Adrenal gland (tissue), 12 donors: ENCODE data around the gene THBS3. TPM values are rescaled to one million over a fixed set of nuclear protein-coding genes. Genes with fewer than 3 reads are reported as not detected.
A peak's percentile ranks its signal among the peaks of the same experiment; 100 is the strongest.
"Not testable (repeated sequence)": the region's sequence is repeated elsewhere in the genome, so short reads cannot be mapped to it uniquely, and the experiment has no call there.

Source experiments
- DNase-seq, 7 donors: peaks; one replicate each; pipeline ENCODE4 v3.0.0-alpha.2; 2019 to 2020
- H3K27ac ChIP-seq, 5 donors: fragments of 200-600 bp; sonication (generic) in 4 of 5; 1 replicate in 3 of 5; 2 replicates in 2 of 5; pipeline versions ENCODE4 v1.5.1 to v1.8.0; 2016 to 2020; ENCODE audit warnings: mild to moderate bottlenecking in 1 of 5
- H3K27me3 ChIP-seq: fragments of 200-600 bp; 2 replicates; pipeline ENCODE4 v1.8.0; 2021
- H3K36me3 ChIP-seq, 2 donors: fragments of 200-600 bp; replicated peaks in 1 of 2; 1 replicate in 1 of 2; 2 replicates in 1 of 2; pipeline versions ENCODE4 v1.5.1 to v1.8.0; 2018 to 2022
- H3K4me1 ChIP-seq, 2 donors: fragments of 200-600 bp; replicated peaks in 1 of 2; 1 replicate in 1 of 2; 2 replicates in 1 of 2; pipeline versions ENCODE4 v1.5.1 to v1.8.0; 2018 to 2021
- H3K4me3 ChIP-seq, 4 donors: fragments of 200-600 bp; sonication (generic) in 3 of 4; one replicate each; pipeline ENCODE4 v1.5.1; 2016 to 2018
- H3K9me3 ChIP-seq, 3 donors: fragments of 200-600 bp; sonication (generic) in 1 of 3; replicated peaks in 1 of 3; 1 replicate in 2 of 3; 2 replicates in 1 of 3; pipeline versions ENCODE4 v1.5.1 to v1.8.0; 2016 to 2021
- CTCF ChIP-seq, 6 experiments: fragments of 450-650 bp in 4 of 6; fragments of 200-600 bp in 2 of 6; sonication (generic) in 1 of 6; IDR thresholded peaks; 1 replicate in 5 of 6; 2 replicates in 1 of 6; pipeline versions ENCODE4 v1.5.1 to v1.8.0; 2016 to 2021; ENCODE audit warnings: antibody characterized with exemption in 6 of 6, mild to moderate bottlenecking in 2 of 6, moderate library complexity in 1 of 6
- POLR2A ChIP-seq, 2 donors: fragments of 450-650 bp; IDR thresholded peaks; one replicate each; pipeline ENCODE4 v1.6.1; 2017; ENCODE audit warnings: antibody characterized with exemption in 2 of 2, mild to moderate bottlenecking in 2 of 2, moderate library complexity in 1 of 2
- WGBS, 4 donors: extraction: QIAGEN DNeasy Blood & Tissue Kit in 2 of 4; methylation state at CpG; one replicate each; pipeline versions ENCODE4 v1.1.5 to v1.1.7; 2013 to 2017; 5-methylcytosine and 5-hydroxymethylcytosine counted together
- intact Hi-C, 2 donors: fragments of 100-400 bp; cut with DNase I; formaldehyde crosslinking; loops; one replicate each; pipeline versions ENCODE4 v1.14.1 to v1.15.0; 2022 to 2023
- polyA plus RNA-seq, 3 donors: library from polyadenylated mRNA; stranded (reverse); fragments of 200-250 nt in 2 of 3; fragments of 350-450 nt in 1 of 3; fragmentation: Illumina TruSeq in 1 of 3; extraction: RNeasy Lipid Tissue Mini Kit (QIAGEN cat#74804) in 1 of 3; gene quantifications; one replicate each; pipeline ENCODE4 v1.2.3, GENCODE V29; 2013 to 2014
- total RNA-seq, 9 donors: library from RNA; depleted of rRNA in 4 of 9; stranded (reverse); fragments of >200 nt in 4 of 9; fragments of 120-200 nt in 1 of 9; fragmentation: NEBNext Ultra II Directional in 1 of 9; extraction: Animal tissue kit (Norgen Biotek cat#: 25700) in 1 of 9; gene quantifications; one replicate each; pipeline versions ENCODE4 v1.1.0 to v1.2.4, GENCODE V29; 2013 to 2023
- donor health status: healthy with polysubstance abuse.
- donor health status: Bipolar disorder and iron deficiency.
- donor health status: DM: yes; HTN: yes; CAD: no.
- donor health status: DM: no; HTN: no; CAD: no.
- donor health status: DM: no; HTN: no; CAD: no.
- donor health status: DM: yes; HTN: yes; CAD: no.

The THBS3 gene
- total and polyA plus RNA-seq, 12 donors, result 7.1 to 147 (median 16.7) TPM

GRCh38 chr1:155247667-155248553 lies 40.2 kb upstream of the THBS3 start:
- WGBS, 4 donors, result 91 to 93% (median 92%) methylated on average over 24 to 26 of the region's 26 CpGs
- intact Hi-C loops, result no loop called here
- Histone ChIP-seq H3K27ac (no peak overlapping the region), H3K36me3 (peaks cover 0 to 16% of the 10 kb centered on the region in 2 donors), H3K27me3 (no peaks in the 10 kb centered on the region), H3K4me3 (no peak overlapping the region), H3K4me1 (peaks cover 19 to 28% of the 10 kb centered on the region in 2 donors), H3K9me3 (no peaks in the 10 kb centered on the region)
- TF ChIP-seq CTCF (IDR thresholded peaks at IDR 0.05), result no peak
- no peak for TF ChIP-seq POLR2A (IDR thresholded peaks at IDR 0.05)
- no peak for DNase-seq

- H3K4me1 ChIP-seq, result peaks cover 19 to 31% of the 10 kb centered on the region in 2 donors
- H3K27me3 ChIP-seq, H3K9me3 ChIP-seq, H3K27ac ChIP-seq, intact Hi-C loops, DNase-seq, H3K4me3 ChIP-seq: not testable (repeated sequence)
- WGBS, 4 donors, result 94 to 98% (median 95%) methylated on average over 3 of the region's 3 CpGs
- peaks cover 0 to 16% of the 10 kb centered on the region in 2 donors for H3K36me3 ChIP-seq
Observed at GRCh38 chr1:155246796-155247195, 39.1 kb upstream of the THBS3 start.

- 56 to 66% (median 62%) methylated on average over 8 of the region's 8 CpGs for WGBS, 4 donors
- TF ChIP-seq CTCF (IDR thresholded peaks at IDR 0.05), result no peak
- no peak for TF ChIP-seq POLR2A (IDR thresholded peaks at IDR 0.05)
- no peaks in the 10 kb centered on the region for H3K27me3 ChIP-seq
- H3K4me1 ChIP-seq, result peaks cover 18 to 22% of the 10 kb centered on the region in 2 donors
- no peaks in the 10 kb centered on the region for H3K9me3 ChIP-seq
- intact Hi-C loops, result no loop called here
- peak overlapping the region in 2 of 4 donors; percentile 12 to 63 for H3K4me3 ChIP-seq
- peak overlapping the region in 4 of 5 donors; percentile 41 to 96 (median 87) for H3K27ac ChIP-seq
- DNase-seq, result no peak
- H3K36me3 ChIP-seq, result peaks cover 0 to 16% of the 10 kb centered on the region in 2 donors
Observed at GRCh38 chr1:155245163-155245524, 37.4 kb upstream of the THBS3 start.

- peak in 5 of 6 experiments; percentile 46 to 98 (median 89) for TF ChIP-seq CTCF (IDR thresholded peaks at IDR 0.05)
- TF ChIP-seq POLR2A (IDR thresholded peaks at IDR 0.05), result peak; percentile 93 to 94
- intact Hi-C loops, result loop anchor here in 1 of 2 donors (5.0 kb wide), 1 partner anchor 37 kb away; the partner anchor contains the start of genes MTX1 and THBS3
- Histone ChIP-seq H3K36me3 (peaks cover 0 to 16% of the 10 kb centered on the region in 2 donors), H3K9me3 (no peaks in the 10 kb centered on the region), H3K4me3 (peak overlapping the region in 3 of 4 donors; percentile 45 to 63 (median 49)), H3K27me3 (no peaks in the 10 kb centered on the region), H3K27ac (peak overlapping the region; percentile 84 to 96 (median 87)), H3K4me1 (peaks cover 20 to 21% of the 10 kb centered on the region in 2 donors)
- DNase-seq, result peak; percentile 95 to 99 (median 98)
- 0 to 1% (median 0%) methylated on average over 43 to 53 of the region's 53 CpGs for WGBS, 4 donors
Observed at GRCh38 chr1:155244368-155245162, 36.9 kb upstream of the THBS3 start.
